ENCODE results near the gene PLEKHB1.
"Not testable (repeated sequence)": the region's sequence is repeated elsewhere in the genome, so short reads cannot be mapped to it uniquely, and the experiment has no call there.

The PLEKHB1 gene

DNA sequence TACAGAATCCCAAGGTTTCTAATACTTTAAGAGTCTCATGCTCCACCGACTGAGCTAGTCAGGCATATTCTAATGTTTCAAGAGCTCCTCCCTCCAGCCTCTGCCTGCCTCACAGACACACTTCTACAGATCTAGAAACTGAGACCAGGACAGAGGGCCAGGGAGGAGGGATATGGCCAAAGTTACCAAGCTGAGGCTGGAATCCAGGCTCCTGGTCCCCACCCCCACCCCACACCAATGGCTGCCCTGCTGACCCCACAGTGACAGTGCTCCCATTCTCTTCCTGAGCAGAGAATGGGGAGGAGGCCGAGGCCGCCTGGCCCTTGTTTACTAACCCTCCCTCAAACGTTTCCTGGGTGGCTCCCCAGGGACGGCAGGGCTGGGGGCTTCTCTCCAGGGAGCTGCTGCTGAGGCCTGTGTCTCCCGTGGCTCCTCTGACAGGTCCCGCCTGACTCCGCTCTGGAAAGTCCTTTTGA, 2.2 kb downstream of the PLEKHB1 start:
- DNase-seq: no peak

GRCh38 chr11:73649206-73649605, 2.8 kb downstream of the PLEKHB1 start:
- no peak for DNase-seq

DNA sequence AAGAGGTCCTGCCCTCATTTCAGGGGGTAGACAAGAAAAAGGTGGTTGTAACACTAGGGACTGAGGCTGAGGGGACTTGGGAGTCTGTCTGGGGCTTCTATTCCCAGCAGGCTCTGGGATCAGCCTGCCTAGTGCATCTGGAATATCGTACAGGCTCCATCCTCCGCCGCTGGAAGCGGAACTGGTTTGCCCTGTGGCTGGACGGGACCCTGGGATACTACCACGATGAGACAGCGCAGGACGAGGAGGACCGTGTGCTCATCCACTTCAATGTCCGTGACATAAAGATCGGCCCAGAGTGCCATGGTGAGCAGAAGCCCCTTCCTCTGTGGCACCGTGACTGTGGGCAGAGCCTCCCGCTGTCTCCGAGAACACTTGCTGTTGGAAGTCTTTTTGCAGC, 4.0 kb downstream of the PLEKHB1 start:
- DNase-seq: no peak

DNA sequence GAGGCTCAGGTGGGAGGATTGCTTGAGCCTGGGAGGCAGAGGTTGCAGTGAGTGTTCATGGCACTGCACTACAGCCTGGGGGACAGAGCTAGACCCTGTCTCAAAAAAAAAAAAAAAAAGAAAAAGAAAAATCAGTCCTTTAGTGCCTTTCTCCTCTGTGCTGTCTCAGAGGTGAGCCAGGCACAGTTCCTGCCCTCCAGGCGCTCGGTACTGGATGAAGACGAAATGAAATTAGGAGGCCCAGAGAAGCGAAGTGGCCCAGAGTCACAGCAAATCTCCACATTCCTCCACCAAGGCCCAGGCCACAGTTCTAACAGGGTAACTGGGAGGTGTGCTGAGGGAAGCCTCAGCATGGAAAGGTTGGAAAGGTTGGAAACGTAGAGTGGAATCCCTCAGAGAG, 4.9 kb downstream of the PLEKHB1 start:
- no peak for DNase-seq

- no peak for DNase-seq
Measured at GRCh38 chr11:73651661-73652045, 5.3 kb downstream of the PLEKHB1 start.

- DNase-seq: peak; percentile 66
Measured at GRCh38 chr11:73652046-73652730, 5.8 kb downstream of the PLEKHB1 start.

- DNase-seq: no peak
Measured at GRCh38 chr11:73652856-73653559, 6.6 kb downstream of the PLEKHB1 start.

DNA sequence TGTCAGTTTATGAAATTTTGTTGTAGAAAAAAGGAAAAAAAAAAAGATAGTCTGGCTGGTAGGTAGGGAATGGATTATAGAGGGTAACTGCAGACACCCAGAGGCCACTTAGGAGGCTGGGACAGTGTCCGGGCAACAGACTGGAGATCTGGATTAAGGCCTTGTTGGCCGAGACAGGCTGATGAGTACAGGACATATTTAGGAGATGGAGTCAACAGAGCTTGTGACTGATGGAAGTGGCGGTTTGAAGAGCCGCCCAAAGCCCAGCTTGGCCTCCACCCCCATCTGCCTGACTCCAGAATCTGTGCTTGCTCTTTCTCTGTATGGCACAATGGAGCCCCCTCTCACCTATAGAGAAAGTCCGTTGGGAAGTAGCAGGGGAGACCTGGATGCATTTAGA, 7.6 kb downstream of the PLEKHB1 start:
- no peak for DNase-seq

DNA sequence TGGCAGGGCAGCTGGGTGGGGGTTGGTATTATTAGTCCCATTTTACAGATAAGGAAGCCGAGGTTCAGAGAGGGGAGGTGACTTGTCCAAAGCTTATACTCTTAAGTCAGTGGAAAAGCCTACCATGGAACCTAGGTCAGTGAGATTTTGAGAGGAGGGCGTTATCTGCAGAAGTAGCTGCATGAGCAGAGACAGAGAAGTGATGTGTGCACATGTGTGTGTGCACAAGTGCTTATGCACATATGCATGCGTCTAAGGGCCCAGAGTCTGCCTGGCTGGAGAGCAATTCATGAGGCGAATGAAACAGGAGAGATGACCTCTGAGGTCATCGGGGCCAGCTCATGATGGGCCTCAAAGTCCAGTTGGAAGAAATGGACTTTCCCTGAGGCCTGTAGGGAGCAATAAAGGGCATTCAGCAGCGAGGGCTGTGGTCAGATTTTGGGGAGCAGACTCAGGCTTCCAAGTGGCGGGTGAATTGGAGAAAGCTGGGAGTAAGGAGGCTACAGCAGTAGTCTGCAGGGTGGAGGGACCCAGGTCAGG, 8.2 kb downstream of the PLEKHB1 start:
- DNase-seq: no peak

- DNase-seq: no peak
Measured at GRCh38 chr11:73655686-73656085, 9.3 kb downstream of the PLEKHB1 start.

GRCh38 chr11:73656985-73657384, 10.6 kb downstream of the PLEKHB1 start:
- no peak for DNase-seq

DNA sequence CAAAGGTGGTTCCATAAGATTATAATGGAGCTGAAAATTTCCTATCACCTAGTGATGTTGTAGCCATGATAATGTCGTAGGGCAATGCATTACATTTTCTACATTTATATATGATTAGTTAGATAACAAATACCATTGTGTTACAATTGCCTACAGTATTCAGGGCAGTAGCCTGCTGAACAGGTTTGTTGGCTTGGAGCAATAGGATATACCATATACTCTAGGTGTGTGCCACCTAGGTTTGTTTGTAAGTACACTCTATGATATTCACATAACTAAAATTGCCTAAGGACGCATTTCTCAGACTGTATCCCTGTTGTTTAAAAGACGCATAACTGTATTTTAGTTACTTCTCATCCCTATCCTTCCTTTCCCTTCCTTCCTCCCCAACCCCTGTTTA, 13.6 kb downstream of the PLEKHB1 start:
- no peak for DNase-seq

DNA sequence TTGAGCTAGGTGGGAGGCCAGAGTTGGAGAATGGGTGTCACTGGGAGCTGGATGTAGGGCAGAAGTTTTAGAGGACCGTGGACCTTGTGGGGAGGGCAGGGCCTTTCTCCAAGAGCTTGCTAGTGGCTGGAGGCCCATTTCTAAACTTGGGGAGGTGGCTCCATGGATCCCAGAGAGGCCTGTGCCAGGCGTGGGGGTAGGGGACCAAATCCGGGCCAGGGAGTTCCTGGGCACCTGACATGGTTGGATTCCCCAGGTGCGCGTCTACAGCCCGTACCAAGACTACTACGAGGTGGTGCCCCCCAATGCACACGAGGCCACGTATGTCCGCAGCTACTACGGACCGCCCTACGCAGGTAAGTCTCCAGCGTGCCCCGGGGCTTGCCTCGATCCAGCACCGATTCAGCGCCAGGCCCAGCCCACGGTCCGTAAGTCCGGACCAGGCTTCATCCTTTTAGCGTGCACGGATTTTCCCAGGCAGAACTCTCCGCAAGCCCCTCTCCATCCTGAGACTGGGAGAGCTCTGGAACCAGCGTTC, 14.2 kb downstream of the PLEKHB1 start:
- no peak for DNase-seq

GRCh38 chr11:73661035-73661628, 14.8 kb downstream of the PLEKHB1 start:
- DNase-seq: peak; percentile 47

- no peak for DNase-seq
Measured at GRCh38 chr11:73662445-73663157, 16.2 kb downstream of the PLEKHB1 start.

DNA sequence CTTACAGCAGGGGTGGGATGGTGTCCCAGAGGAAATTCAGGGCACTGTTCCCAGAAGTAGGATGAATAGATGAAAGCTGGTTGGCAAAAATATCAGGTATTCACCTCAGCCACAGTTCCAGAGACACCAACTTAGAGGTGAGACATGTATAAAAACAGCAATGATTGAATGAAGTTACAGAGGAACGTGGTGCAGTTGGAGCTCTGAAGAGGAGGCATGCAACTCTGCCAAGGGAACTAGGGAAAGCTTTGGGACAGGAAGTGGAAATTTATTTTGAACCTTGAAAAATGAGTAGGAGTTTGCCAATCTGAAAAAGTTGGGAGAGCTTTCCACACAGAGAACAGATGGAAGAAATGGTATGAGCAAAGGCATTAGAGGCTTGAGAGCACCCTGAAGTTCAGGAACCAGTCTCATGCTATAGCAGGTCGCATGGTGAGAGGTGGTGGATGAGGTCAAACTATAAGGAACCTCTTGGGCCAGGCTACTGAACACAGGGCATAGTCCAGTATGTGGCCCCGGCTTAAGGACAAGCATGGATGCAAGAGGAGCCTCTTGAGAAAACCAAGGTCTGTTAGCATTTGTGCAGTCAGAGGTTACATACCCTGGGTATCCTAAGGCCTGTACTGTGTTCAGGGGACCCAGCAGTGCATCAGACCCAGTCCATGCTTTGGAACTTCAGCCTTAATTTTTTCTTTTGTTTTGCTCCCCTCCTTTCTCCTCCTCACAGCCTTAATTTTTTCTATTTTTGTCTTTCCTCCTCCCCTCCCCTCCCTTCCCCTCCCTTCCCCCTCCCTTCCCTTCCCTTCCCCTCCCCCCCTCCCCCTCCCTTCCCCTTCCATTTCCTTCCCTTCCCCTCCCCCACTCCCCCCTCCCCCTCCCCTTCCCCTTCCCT, 17.5 kb downstream of the PLEKHB1 start:
- no peak for DNase-seq

GRCh38 chr11:73664877-73665276, 18.5 kb downstream of the PLEKHB1 start:
- DNase-seq: no peak

- DNase-seq: no peak
Measured at GRCh38 chr11:73667891-73668290, 21.5 kb downstream of the PLEKHB1 start.

DNA sequence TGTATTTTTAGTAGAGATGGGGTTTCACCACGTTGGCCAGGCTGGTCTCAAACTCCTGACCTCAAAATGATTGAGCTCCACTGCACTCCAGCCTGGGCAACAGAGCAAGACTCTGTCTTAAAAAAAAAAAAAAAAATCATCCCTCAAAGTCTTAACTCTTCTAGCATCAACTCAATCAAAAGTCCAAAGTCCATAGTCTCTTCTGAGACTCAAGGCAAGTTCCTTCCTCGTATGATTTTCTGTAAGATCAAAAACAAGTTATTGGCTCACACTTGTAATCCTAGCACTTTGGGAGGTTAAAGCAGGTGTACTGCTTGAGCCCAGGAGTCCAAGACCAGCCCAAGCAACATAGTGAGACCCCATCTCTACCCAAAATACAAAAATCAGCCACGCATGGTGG, 24.4 kb downstream of the PLEKHB1 start:
- no peak for DNase-seq

GRCh38 chr11:73671701-73672100, 25.3 kb downstream of the PLEKHB1 start:
- no peak for DNase-seq

DNA sequence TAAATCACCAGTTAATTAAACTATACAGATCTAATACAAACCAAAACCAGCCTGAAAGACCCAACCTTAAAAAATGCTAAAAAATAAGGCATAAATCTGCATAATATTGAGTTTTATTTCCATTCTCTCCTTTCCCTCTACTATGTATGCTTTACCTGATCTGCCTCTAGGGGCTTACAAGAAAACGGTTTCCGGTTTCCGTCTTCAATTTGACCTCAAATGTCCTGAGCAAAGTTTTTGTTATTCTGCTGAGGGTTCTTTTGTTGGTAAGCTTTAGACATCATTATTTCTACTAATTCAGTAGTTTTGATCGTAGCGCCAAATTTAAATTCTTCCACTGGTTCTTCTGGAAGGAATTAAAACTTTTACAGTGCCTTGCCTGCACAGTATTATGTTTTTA, 30.2 kb downstream of the PLEKHB1 start:
- DNase-seq: not testable (repeated sequence)

DNA sequence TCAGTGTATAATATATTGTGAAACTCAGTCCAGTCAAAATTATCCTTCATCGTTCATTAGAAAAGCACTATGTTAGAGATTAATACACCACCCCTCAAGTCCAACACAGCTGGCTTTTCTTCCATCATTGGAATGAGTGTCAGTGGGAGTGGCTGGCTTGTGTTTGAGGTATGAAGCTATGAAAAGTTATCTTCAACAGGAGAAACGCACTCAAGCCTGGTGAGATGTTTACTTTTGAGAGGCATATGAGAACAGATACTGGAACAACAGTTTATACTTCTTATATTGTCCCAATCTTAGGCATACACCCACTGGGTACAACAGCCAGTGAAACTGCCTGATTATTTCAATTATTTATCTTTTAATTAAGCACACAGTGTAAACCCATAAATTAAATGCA, 34.3 kb downstream of the PLEKHB1 start:
- no peak for DNase-seq
